Astrocyte of the cerebellum (primary cell): ENCODE data around the gene CYB561.

Experiments
- DNase-seq: peaks from one replicate; pipeline ENCODE4 v3.0.0-alpha.2; 2011; ENCODE audit warnings: low read depth
- H3K4me3 ChIP-seq: 2 replicates; pipeline ENCODE4 v1.5.1; 2011; ENCODE audit warnings: mild to moderate bottlenecking, low read depth, low read length, moderate library complexity
- CTCF ChIP-seq: IDR thresholded peaks from 2 replicates; pipeline ENCODE4 v1.5.1; 2012; ENCODE audit warnings: low read length, low read depth, moderate library complexity, mild to moderate bottlenecking; ENCODE audit errors: missing control alignments
- in situ Hi-C: cut with HindIII; loops from 2 replicates; pipeline ENCODE4 v1.10.0; 2017; ENCODE audit warnings: low sequenced_read_pairs

The CYB561 gene

DNA sequence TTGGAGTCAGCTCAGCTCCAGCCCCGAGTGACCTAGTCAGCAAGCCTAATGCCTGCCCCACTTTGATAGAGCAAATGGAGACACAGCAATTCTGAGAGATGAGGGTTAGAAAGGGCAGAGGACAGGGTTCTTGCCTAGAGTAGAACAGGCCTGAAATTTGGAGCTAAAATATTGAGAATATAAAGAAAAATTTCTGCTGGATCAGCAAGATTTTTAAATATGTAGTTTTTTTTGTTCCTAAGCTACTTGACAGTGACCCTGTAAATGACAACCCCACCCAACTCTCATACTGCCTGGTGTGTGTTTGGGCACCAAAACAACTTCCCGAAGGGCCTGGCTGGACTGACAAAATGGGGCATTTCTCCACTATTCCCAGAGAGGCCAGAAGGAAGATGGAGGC, 26.7 kb downstream of the CYB561 start:
- DNase-seq = no peak
- TF ChIP-seq CTCF = no peak
- H3K4me3 ChIP-seq = no peak overlapping the region
- in situ Hi-C loops = no loop called here

DNA sequence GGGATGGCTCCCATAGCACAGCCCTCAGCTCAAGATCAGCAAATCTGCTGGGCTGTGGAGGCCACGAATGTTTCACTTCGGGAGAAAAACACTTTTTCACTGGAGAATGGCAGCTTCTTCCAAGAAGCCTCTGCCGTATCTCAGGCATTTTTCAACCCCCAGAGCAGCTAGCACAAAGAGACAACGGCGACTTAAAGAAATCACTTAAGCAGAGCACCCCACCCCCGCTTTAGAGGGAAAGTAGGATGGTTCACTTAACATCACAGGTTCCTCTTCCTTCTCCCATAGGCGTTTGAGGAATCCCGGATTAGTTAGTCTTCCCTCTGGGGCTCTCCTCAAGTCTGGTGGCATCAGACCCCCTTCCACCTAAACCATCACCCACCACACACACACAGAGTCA, 27.6 kb downstream of the CYB561 start:
- no peak overlapping the region for H3K4me3 ChIP-seq
- no peak for TF ChIP-seq CTCF
- DNase-seq = no peak
- in situ Hi-C loops = no loop called here

DNA sequence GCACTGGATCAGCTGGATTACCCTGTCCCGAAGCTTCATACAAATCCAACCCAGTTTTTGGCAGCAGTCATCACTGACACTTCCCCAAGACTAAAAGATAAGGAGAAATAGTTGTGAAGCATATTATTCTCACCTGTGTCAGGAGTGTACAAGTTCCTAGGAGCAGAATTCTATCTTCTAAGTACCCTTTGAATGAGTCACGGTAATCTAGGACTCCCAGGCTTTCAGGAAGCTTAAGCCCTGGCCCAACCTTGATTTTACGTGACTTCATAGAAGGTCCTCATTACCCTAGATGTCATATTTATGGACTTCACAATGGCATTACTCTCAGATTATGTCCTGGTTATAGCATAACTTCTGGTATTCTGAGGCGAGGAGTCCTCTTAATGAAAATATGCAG, 31.9 kb downstream of the CYB561 start:
- no peak overlapping the region for H3K4me3 ChIP-seq
- no peak for DNase-seq
- TF ChIP-seq CTCF = no peak
- in situ Hi-C loops = no loop called here

- no peak overlapping the region for H3K4me3 ChIP-seq
- TF ChIP-seq CTCF = no peak
- no peak for DNase-seq
- in situ Hi-C loops = no loop called here
Observed at GRCh38 chr17:63413128-63413527, 33.0 kb downstream of the CYB561 start.

GRCh38 chr17:63412234-63412633, 33.9 kb downstream of the CYB561 start:
- TF ChIP-seq CTCF = no peak
- no peak overlapping the region for H3K4me3 ChIP-seq
- in situ Hi-C loops = no loop called here
- DNase-seq = no peak

DNA sequence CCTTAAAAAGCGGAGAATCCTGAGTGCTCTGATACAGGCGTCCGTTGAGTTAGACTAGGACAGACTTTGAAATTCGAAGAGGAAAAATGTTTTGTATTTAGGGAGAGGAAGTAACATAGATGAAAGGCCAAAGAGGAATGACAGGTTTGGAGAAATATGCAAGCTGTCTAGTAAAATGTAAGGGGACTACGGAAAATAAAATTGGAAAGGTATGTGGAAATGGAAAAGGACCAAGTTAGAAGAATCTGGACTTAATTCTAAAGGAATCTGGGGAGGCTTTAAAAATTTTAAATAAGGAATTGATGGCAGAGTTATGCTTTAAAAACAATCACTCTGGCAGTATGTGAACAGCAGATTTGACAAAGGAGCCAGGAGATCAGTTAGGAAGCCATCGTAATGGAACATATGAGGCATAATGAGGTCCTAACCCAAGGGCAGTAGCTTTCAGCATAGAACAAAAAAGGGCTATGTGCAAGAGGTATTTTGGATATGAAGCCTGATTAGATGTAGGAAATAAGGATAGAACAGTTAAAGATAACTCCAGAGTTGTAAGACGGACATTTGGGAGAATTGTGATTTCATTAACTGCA, 38.3 kb downstream of the CYB561 start:
- no peak for DNase-seq
- TF ChIP-seq CTCF = no peak
- no peak overlapping the region for H3K4me3 ChIP-seq
- in situ Hi-C loops = no loop called here
